Stomach (tissue), 9 donors: Measurements from ENCODE around the gene PLXNA2. TPM values are rescaled to one million over a fixed set of nuclear protein-coding genes. Genes with fewer than 3 reads are reported as not detected.

Experiments used
- DNase-seq, 2 donors: peaks; one replicate each; pipeline versions ENCODE4 v3.0.0 to v3.0.0-alpha.2; 2013 to 2019
- H3K27ac ChIP-seq, 5 donors: fragments of 200-600 bp in 4 of 5; sonication (generic) in 4 of 5; one replicate each; pipeline ENCODE4 v1.5.1; 2013 to 2019; ENCODE audit warnings: mild to moderate bottlenecking in 1 of 5, moderate library complexity in 1 of 5
- H3K27me3 ChIP-seq, 3 donors: fragments of 200-600 bp; sonication (generic); one replicate each; pipeline ENCODE4 v1.5.1; 2017 to 2019; ENCODE audit warnings: mixed run types in 1 of 3
- H3K36me3 ChIP-seq, 4 donors: fragments of 200-600 bp; sonication (generic); 1 replicate in 3 of 4; 2 replicates in 1 of 4; pipeline ENCODE4 v1.5.1; 2016 to 2019
- H3K4me1 ChIP-seq, 4 donors: fragments of 200-600 bp; sonication (generic); one replicate each; pipeline ENCODE4 v1.5.1; 2016 to 2019
- H3K4me3 ChIP-seq, 4 donors: fragments of 200-600 bp; sonication (generic) in 3 of 4; one replicate each; pipeline ENCODE4 v1.5.1; 2016 to 2019; ENCODE audit warnings: mild to moderate bottlenecking in 1 of 4
- H3K9me3 ChIP-seq, 4 donors: fragments of 200-600 bp; sonication (generic); one replicate each; pipeline ENCODE4 v1.5.1; 2016 to 2019
- CTCF ChIP-seq, 7 experiments: fragments of 450-650 bp in 4 of 7; fragments of 200-600 bp in 3 of 7; sonication (generic) in 3 of 7; IDR thresholded peaks; one replicate each; pipeline ENCODE4 v1.5.1; 2016 to 2019; ENCODE audit warnings: antibody characterized with exemption in 7 of 7, control low read depth in 2 of 7, mild to moderate bottlenecking in 1 of 7
- EP300 ChIP-seq: sonication (generic); formaldehyde crosslinking; IDR thresholded peaks from one replicate; pipeline ENCODE4 v1.6.1; 2017; ENCODE audit warnings: antibody characterized with exemption
- POLR2A ChIP-seq, 4 donors: fragments of 450-650 bp; IDR thresholded peaks; one replicate each; pipeline ENCODE4 v1.6.1; 2016; ENCODE audit warnings: antibody characterized with exemption in 4 of 4, control low read depth in 2 of 4, mild to moderate bottlenecking in 1 of 4, moderate library complexity in 1 of 4
- POLR2AphosphoS5 ChIP-seq, 3 donors: sonication (generic); formaldehyde crosslinking; IDR thresholded peaks; one replicate each; pipeline ENCODE4 v1.6.1; 2016; ENCODE audit warnings: antibody characterized with exemption in 3 of 3
- WGBS, 5 donors: extraction: QIAGEN DNeasy Blood & Tissue Kit in 3 of 5; methylation state at CpG; one replicate each; pipeline versions ENCODE4 v1.1.5 to v1.1.7; 2013 to 2018; 5-methylcytosine and 5-hydroxymethylcytosine counted together
- intact Hi-C: fragments of 100-400 bp; cut with DNase I; formaldehyde crosslinking; loops from one replicate; pipeline ENCODE4 v1.15.1; 2023; ENCODE audit warnings: low total_unique reads
- polyA plus RNA-seq, 3 donors: library from polyadenylated mRNA; stranded (reverse); fragments of 200-250 nt; gene quantifications; one replicate each; pipeline ENCODE4 v1.2.3, GENCODE V29; 2013
- total RNA-seq, 5 donors: library from RNA; depleted of rRNA; stranded (reverse); fragments of >200 nt; gene quantifications; one replicate each; pipeline versions ENCODE4 v1.1.0 to v1.2.3, GENCODE V29; 2014 to 2016
- donor health status: healthy with polysubstance abuse.
- donor health status: Bipolar disorder and iron deficiency.
- donor health status: healthy.

Gene PLXNA2
- total and polyA plus RNA-seq, 8 donors = 2.7 to 185 (median 28.7) TPM

DNA sequence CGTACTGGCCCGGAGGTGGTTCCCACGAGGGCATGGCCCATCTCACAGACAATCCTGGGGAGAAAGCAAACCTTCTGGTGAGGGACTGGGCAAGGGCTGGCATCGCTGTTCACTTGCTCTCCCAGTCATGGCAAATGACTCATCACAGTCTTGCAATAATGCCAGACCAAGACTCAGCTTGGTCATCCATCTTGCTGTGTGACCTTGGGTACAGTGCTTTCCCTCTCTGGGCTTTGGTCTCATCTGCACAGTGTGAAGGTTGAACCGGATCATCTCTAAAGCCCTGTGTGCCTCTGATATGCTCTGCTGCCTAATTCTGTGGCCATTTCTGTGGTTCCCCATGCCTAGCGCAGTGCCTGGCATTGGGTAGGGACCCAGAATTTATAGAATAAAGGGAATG lies 189.7 kb downstream of the PLXNA2 start:
- 76 to 84% (median 82%) methylated on average over 6 of the region's 6 CpGs for WGBS, 5 donors
- intact Hi-C loops = no loop called here
- H3K36me3 ChIP-seq = peaks cover 52 to 98% (median 88%) of the 10 kb centered on the region in 4 donors

DNA sequence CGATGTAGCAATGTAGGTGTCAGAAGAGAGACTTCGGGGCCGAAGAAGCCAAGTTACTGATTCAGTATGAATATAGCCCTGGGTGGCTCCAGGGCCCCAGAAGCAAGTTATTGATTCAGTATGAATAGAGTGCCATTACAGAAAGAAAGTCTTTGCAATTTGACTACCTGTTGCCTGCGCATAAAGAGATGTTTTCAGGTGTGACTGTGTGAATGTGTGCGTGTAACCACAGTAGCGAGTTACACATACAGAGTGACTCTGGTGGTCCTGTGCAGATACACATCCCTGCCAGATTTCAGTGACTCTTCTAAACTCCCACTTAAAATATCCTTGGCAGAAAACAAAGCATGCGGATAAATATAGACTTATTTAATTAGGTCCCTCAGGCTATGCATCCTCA lies 190.5 kb downstream of the PLXNA2 start:
- intact Hi-C loops = no loop called here
- peaks cover 0 to 17% (median 5%) of the 10 kb centered on the region in 4 donors for H3K4me1 ChIP-seq
- no peak overlapping the region for H3K4me3 ChIP-seq
- no peak for DNase-seq
- no peaks in the 10 kb centered on the region for H3K9me3 ChIP-seq
- H3K36me3 ChIP-seq = peaks cover 46 to 98% (median 86%) of the 10 kb centered on the region in 4 donors
- WGBS, 5 donors = 87 to 97% (median 95%) methylated on average over 7 of the region's 7 CpGs
- no peak overlapping the region for H3K27ac ChIP-seq
- TF ChIP-seq POLR2A (IDR thresholded peaks at IDR 0.05) (no peak), EP300 (no peak), CTCF (IDR thresholded peaks at IDR 0.05) (no peak), POLR2AphosphoS5 (IDR thresholded peaks at IDR 0.05) (no peak)
- no peaks in the 10 kb centered on the region for H3K27me3 ChIP-seq

More for the DNA sequence above, 189.7 kb downstream of the PLXNA2 start:
- Histone ChIP-seq H3K9me3 (no peaks in the 10 kb centered on the region), H3K4me1 (peaks cover 0 to 22% (median 4%) of the 10 kb centered on the region in 4 donors), H3K27me3 (no peaks in the 10 kb centered on the region), H3K27ac (no peak overlapping the region), H3K4me3 (no peak overlapping the region)
- no peak for DNase-seq
- TF ChIP-seq POLR2AphosphoS5 (IDR thresholded peaks at IDR 0.05) = no peak

DNA sequence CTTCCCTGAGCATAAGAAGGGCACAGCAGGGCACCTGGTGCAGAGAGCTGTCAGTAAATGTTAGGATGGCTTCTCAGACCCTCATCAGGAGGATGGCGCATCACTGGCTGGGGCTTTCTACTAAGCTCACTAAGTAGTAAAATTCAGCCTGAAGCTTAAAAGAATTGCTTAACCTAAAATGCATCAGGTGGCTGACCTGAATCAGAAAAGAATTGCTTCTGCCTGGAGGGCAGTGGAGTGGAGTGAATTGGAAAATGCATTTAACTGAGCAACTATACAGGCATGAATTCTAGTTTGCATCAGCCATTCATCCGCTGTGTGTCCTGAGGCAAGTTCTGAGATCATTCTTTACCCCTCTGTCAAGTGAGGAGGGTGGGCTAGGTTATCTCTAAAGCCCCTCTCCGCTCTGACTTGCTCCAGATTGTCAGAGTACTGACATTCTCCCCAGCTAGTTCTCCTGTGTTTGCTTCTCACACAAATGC lies 191.2 kb downstream of the PLXNA2 start:
- 90 to 98% (median 96%) methylated on average over 3 of the region's 3 CpGs for WGBS, 5 donors
- Histone ChIP-seq H3K27ac (no peak overlapping the region), H3K36me3 (peaks cover 40 to 98% (median 85%) of the 10 kb centered on the region in 4 donors), H3K4me1 (peaks cover 0 to 24% (median 11%) of the 10 kb centered on the region in 4 donors), H3K9me3 (no peaks in the 10 kb centered on the region), H3K27me3 (no peaks in the 10 kb centered on the region), H3K4me3 (no peak overlapping the region)
- intact Hi-C loops = no loop called here
- no peak for DNase-seq
- no peak for TF ChIP-seq POLR2A (IDR thresholded peaks at IDR 0.05)
- no peak for TF ChIP-seq EP300
- no peak for TF ChIP-seq CTCF (IDR thresholded peaks at IDR 0.05)
- TF ChIP-seq POLR2AphosphoS5 (IDR thresholded peaks at IDR 0.05) = no peak

DNA sequence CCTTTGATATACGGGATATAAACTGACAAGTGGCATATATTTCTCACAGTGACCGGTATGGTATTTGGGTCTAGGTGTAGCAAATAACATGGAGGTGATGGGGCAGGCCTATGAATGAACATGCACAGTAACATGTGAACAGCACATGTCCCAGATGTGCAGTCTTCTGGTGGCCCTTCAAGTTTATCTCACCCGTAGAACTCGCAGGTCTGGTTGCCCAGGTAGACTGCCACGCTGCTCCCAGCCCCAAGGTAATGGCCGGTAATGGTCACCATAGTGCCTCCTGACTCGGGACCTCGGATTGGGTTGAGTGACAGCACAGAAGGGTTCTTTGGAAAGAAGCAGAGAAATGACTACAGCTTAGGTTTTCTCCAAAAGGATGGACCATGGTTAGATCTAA lies 192.0 kb downstream of the PLXNA2 start:
- intact Hi-C loops = no loop called here
- Histone ChIP-seq H3K36me3 (peaks cover 35 to 93% (median 79%) of the 10 kb centered on the region in 4 donors), H3K27ac (no peak overlapping the region), H3K4me3 (no peak overlapping the region), H3K4me1 (peaks cover 6 to 32% (median 20%) of the 10 kb centered on the region in 4 donors), H3K27me3 (no peaks in the 10 kb centered on the region), H3K9me3 (no peaks in the 10 kb centered on the region)
- TF ChIP-seq EP300 (no peak), POLR2AphosphoS5 (IDR thresholded peaks at IDR 0.05) (no peak), CTCF (IDR thresholded peaks at IDR 0.05) (no peak), POLR2A (IDR thresholded peaks at IDR 0.05) (no peak)
- DNase-seq = no peak
- 83 to 96% (median 91%) methylated on average over 8 of the region's 8 CpGs for WGBS, 5 donors

DNA sequence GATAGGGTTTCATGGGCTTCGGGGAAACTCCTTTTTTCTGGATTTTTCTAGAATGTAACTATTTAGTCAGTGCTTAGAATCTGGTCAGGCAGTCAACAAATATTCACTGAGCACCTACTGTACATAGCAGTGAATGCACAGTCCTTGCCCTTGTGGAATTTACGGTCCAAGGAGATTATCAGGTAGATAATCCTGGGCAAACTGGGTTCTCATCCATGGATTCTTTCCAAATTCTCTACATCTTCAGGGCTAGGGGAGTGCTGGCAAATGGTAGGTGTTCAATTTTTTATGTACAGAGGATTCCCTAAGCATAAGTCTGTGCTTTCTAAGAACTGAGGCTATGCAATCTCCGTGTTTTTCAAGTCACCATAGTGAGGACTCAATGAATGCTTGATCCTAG lies 192.5 kb downstream of the PLXNA2 start:
- TF ChIP-seq CTCF (IDR thresholded peaks at IDR 0.05) (no peak), POLR2A (IDR thresholded peaks at IDR 0.05) (no peak), EP300 (no peak), POLR2AphosphoS5 (IDR thresholded peaks at IDR 0.05) (no peak)
- no peaks in the 10 kb centered on the region for H3K27me3 ChIP-seq
- WGBS, 5 donors = 81 to 90% (median 90%) methylated on average over 3 of the region's 3 CpGs

More for the DNA sequence above, 192.5 kb downstream of the PLXNA2 start:
- H3K4me3 ChIP-seq = no peak overlapping the region
- no peak for DNase-seq
- intact Hi-C loops = no loop called here
- peaks cover 35 to 88% (median 75%) of the 10 kb centered on the region in 4 donors for H3K36me3 ChIP-seq
- no peaks in the 10 kb centered on the region for H3K9me3 ChIP-seq
- H3K27ac ChIP-seq = no peak overlapping the region
- peaks cover 9 to 37% (median 24%) of the 10 kb centered on the region in 4 donors for H3K4me1 ChIP-seq
